Measurements from ENCODE around the gene MPRIP. TPM values are rescaled to one million over a fixed set of nuclear protein-coding genes. Genes with fewer than 3 reads are reported as not detected.

Gene MPRIP
- total RNA-seq, 1 experiment from 2014 or later: 140 TPM

DNA sequence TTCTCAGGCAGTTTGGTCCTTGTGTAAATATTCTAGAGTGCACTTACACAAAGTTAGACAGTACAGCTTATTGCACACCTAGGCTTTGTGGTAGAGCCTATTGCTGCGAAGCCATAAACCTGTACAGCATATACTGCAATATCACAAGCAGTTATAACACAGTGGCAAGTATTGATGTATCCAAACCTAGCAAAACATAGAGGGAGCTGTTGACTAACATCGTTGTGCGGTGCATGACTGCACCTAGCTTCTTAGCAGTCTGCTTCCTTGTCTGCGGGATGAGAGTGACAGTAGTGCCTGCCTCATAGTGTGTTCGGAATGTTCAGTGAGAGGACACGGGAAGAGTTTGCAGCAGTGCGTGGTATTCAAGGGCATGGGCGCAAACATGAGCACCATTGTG, 78.9 kb downstream of the MPRIP start (continued):
- TF ChIP-seq, protein P1, sequence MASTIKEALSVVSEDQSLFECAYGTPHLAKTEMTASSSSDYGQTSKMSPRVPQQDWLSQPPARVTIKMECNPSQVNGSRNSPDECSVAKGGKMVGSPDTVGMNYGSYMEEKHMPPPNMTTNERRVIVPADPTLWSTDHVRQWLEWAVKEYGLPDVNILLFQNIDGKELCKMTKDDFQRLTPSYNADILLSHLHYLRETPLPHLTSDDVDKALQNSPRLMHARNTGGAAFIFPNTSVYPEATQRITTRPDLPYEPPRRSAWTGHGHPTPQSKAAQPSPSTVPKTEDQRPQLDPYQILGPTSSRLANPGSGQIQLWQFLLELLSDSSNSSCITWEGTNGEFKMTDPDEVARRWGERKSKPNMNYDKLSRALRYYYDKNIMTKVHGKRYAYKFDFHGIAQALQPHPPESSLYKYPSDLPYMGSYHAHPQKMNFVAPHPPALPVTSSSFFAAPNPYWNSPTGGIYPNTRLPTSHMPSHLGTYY (CRISPR knock-in tag; IDR thresholded peaks at IDR 0.05): no peak
- TF ChIP-seq TCF7 (CRISPR knock-in tag; IDR thresholded peaks at IDR 0.05; ENCODE audit: low read depth): no peak
- no peak for TF ChIP-seq ZNF416 (CRISPR knock-in tag; IDR thresholded peaks at IDR 0.05)
- TF ChIP-seq ZNF121 (CRISPR knock-in tag; IDR thresholded peaks at IDR 0.05): no peak
- no peak for TF ChIP-seq FOXJ3 (CRISPR knock-in tag; IDR thresholded peaks at IDR 0.05; ENCODE audit: borderline replicate concordance)
- no peak for TF ChIP-seq TP53 (CRISPR knock-in tag; IDR thresholded peaks at IDR 0.05)
- no peak for TF ChIP-seq SMAD3 (CRISPR knock-in tag; IDR thresholded peaks at IDR 0.05; ENCODE audit: borderline replicate concordance)
- no peak for TF ChIP-seq GTF2I (CRISPR knock-in tag; conservative IDR thresholded peaks at IDR 0.05)
- TF ChIP-seq ZNF138 (CRISPR knock-in tag; conservative IDR thresholded peaks at IDR 0.05): no peak
- TF ChIP-seq TEAD1 (CRISPR knock-in tag; IDR thresholded peaks at IDR 0.05): no peak

- TF ChIP-seq ETV6 (CRISPR knock-in tag; IDR thresholded peaks at IDR 0.05) (no peak), ZNF263 (CRISPR knock-in tag; IDR thresholded peaks at IDR 0.05; ENCODE audit: low read depth) (no peak), ZNF423 (CRISPR knock-in tag; IDR thresholded peaks at IDR 0.05) (no peak), CDX4 (CRISPR knock-in tag; IDR thresholded peaks at IDR 0.05; ENCODE audit: borderline replicate concordance) (no peak)
- Mint-ChIP-seq H3K36me3 (no peaks in the 10 kb centered on the region), H3K4me3 (no peak overlapping the region), H3K27ac (no peak overlapping the region), H3K9me3 (no peaks in the 10 kb centered on the region), H3K27me3 (ENCODE audit: low read depth) (no peaks in the 10 kb centered on the region), H3K4me1 (peaks cover 9% of the 10 kb centered on the region; the same call in 1 of the 2 replicates)
- ATAC-seq (no peak), DNase-seq (ENCODE audit: low spot score) (no peak)
- CTCF ChIA-PET: interaction anchor here (0.6 to 4.5 kb wide), 3 partner anchors 19 to 29 kb away, joined by 4 to 34 read pairs (median 5); no protein-coding TSS in a partner anchor
- POLR2A ChIA-PET: no interaction called here
Measured at GRCh38 chr17:17122781-17123483, 80.7 kb downstream of the MPRIP start.

GRCh38 chr17:17124341-17124740, 82.1 kb downstream of the MPRIP start:
- no peaks in the 10 kb centered on the region for H3K36me3 Mint-ChIP-seq
- CTCF ChIA-PET: no interaction called here
- POLR2A ChIA-PET: no interaction called here
- no peak overlapping the region for H3K4me3 Mint-ChIP-seq
- DNase-seq (ENCODE audit: low spot score) (no peak), ATAC-seq (no peak)
- no peak overlapping the region for H3K27ac Mint-ChIP-seq
- no peaks in the 10 kb centered on the region for H3K27me3 Mint-ChIP-seq (ENCODE audit: low read depth)
- H3K9me3 Mint-ChIP-seq: no peaks in the 10 kb centered on the region
- H3K4me1 Mint-ChIP-seq: peaks cover 10% of the 10 kb centered on the region; the same call in 1 of the 2 replicates
- TF ChIP-seq, protein P2, sequence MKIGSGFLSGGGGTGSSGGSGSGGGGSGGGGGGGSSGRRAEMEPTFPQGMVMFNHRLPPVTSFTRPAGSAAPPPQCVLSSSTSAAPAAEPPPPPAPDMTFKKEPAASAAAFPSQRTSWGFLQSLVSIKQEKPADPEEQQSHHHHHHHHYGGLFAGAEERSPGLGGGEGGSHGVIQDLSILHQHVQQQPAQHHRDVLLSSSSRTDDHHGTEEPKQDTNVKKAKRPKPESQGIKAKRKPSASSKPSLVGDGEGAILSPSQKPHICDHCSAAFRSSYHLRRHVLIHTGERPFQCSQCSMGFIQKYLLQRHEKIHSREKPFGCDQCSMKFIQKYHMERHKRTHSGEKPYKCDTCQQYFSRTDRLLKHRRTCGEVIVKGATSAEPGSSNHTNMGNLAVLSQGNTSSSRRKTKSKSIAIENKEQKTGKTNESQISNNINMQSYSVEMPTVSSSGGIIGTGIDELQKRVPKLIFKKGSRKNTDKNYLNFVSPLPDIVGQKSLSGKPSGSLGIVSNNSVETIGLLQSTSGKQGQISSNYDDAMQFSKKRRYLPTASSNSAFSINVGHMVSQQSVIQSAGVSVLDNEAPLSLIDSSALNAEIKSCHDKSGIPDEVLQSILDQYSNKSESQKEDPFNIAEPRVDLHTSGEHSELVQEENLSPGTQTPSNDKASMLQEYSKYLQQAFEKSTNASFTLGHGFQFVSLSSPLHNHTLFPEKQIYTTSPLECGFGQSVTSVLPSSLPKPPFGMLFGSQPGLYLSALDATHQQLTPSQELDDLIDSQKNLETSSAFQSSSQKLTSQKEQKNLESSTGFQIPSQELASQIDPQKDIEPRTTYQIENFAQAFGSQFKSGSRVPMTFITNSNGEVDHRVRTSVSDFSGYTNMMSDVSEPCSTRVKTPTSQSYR (CRISPR knock-in tag; IDR thresholded peaks at IDR 0.05): no peak
- TF ChIP-seq KAT7 (CRISPR knock-in tag; IDR thresholded peaks at IDR 0.05; ENCODE audit: borderline replicate concordance) (no peak), FOXK1 (CRISPR knock-in tag; IDR thresholded peaks at IDR 0.05) (no peak), TEAD1 (CRISPR knock-in tag; IDR thresholded peaks at IDR 0.05) (no peak), CREM (CRISPR knock-in tag; IDR thresholded peaks at IDR 0.05) (no peak), ZNF317 (CRISPR knock-in tag; IDR thresholded peaks at IDR 0.05; ENCODE audit: borderline replicate concordance, low read depth) (no peak), ETV6 (CRISPR knock-in tag; IDR thresholded peaks at IDR 0.05) (no peak), E2F5 (CRISPR knock-in tag; IDR thresholded peaks at IDR 0.05) (no peak), TCF7 (CRISPR knock-in tag; IDR thresholded peaks at IDR 0.05; ENCODE audit: low read depth) (no peak), JAZF1 (CRISPR knock-in tag; IDR thresholded peaks at IDR 0.05) (no peak), CBFB (CRISPR knock-in tag; IDR thresholded peaks at IDR 0.05; ENCODE audit: low read depth) (no peak), GTF2I (CRISPR knock-in tag; conservative IDR thresholded peaks at IDR 0.05) (no peak), ATF3 (CRISPR knock-in tag; conservative IDR thresholded peaks at IDR 0.05) (no peak)
- TF ChIP-seq, protein P3, sequence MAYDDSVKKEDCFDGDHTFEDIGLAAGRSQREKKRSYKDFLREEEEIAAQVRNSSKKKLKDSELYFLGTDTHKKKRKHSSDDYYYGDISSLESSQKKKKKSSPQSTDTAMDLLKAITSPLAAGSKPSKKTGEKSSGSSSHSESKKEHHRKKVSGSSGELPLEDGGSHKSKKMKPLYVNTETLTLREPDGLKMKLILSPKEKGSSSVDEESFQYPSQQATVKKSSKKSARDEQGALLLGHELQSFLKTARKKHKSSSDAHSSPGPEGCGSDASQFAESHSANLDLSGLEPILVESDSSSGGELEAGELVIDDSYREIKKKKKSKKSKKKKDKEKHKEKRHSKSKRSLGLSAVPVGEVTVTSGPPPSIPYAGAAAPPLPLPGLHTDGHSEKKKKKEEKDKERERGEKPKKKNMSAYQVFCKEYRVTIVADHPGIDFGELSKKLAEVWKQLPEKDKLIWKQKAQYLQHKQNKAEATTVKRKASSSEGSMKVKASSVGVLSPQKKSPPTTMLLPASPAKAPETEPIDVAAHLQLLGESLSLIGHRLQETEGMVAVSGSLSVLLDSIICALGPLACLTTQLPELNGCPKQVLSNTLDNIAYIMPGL (CRISPR knock-in tag; IDR thresholded peaks at IDR 0.05): no peak
- TF ChIP-seq, protein P4, sequence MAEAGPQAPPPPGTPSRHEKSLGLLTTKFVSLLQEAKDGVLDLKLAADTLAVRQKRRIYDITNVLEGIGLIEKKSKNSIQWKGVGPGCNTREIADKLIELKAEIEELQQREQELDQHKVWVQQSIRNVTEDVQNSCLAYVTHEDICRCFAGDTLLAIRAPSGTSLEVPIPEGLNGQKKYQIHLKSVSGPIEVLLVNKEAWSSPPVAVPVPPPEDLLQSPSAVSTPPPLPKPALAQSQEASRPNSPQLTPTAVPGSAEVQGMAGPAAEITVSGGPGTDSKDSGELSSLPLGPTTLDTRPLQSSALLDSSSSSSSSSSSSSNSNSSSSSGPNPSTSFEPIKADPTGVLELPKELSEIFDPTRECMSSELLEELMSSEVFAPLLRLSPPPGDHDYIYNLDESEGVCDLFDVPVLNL (CRISPR knock-in tag; IDR thresholded peaks at IDR 0.05; ENCODE audit: borderline replicate concordance, low read depth): no peak
